Loucy (cell line): ENCODE measurements around the gene HS6ST1.

ENCODE experiments used
- H2AFZ ChIP-seq: fragments of 200-600 bp; sonication (generic); 2 replicates; pipeline ENCODE4 v1.6.0; 2016; ENCODE audit warnings: antibody characterized with exemption, mild to moderate bottlenecking, low read length, moderate library complexity
- H3F3A ChIP-seq: fragments of 200-600 bp; 2 replicates; pipeline ENCODE4 v1.6.0; 2016; ENCODE audit warnings: antibody characterized with exemption, low read depth, mild to moderate bottlenecking
- H3K27me3 ChIP-seq: fragments of 200-600 bp; sonication (generic); 2 replicates; pipeline ENCODE4 v1.6.1; 2014; ENCODE audit warnings: low read length, mild to moderate bottlenecking; ENCODE audit not compliant: insufficient read depth, poor library complexity, severe bottlenecking
- H3K36me3 ChIP-seq: fragments of 200-600 bp; sonication (generic); 2 replicates; pipeline ENCODE4 v1.6.1; 2016; ENCODE audit warnings: low read length; ENCODE audit not compliant: insufficient read depth
- H3K4me1 ChIP-seq: fragments of 200-600 bp; sonication (generic); 2 replicates; pipeline ENCODE4 v1.5.1; 2014; ENCODE audit warnings: low read length, mild to moderate bottlenecking; ENCODE audit not compliant: insufficient read depth, poor library complexity, severe bottlenecking
- H3K4me2 ChIP-seq: fragments of 200-600 bp; sonication (generic); 2 replicates; pipeline ENCODE4 v1.6.0; 2014; ENCODE audit warnings: antibody characterized with exemption, low read length, low read depth, mild to moderate bottlenecking; ENCODE audit not compliant: poor library complexity, severe bottlenecking
- H3K4me3 ChIP-seq: fragments of 200-600 bp; sonication (generic); 2 replicates; pipeline ENCODE4 v1.5.1; 2014; ENCODE audit warnings: low read length, mild to moderate bottlenecking, mixed read lengths; ENCODE audit not compliant: poor library complexity, severe bottlenecking
- H3K79me2 ChIP-seq: fragments of 200-600 bp; sonication (generic); 2 replicates; pipeline ENCODE4 v1.6.1; 2014; ENCODE audit warnings: low read length; ENCODE audit not compliant: insufficient read depth
- H3K9ac ChIP-seq: fragments of 200-600 bp; sonication (generic); 2 replicates; pipeline ENCODE4 v1.6.0; 2014; ENCODE audit warnings: mild to moderate bottlenecking, low read depth, low read length, moderate library complexity; ENCODE audit not compliant: poor library complexity, severe bottlenecking
- H3K9me2 ChIP-seq: fragments of 200-600 bp; sonication (generic); replicated peaks from 2 replicates; pipeline ENCODE4 v1.6.1; 2016; ENCODE audit warnings: low read depth, low read length, mixed read lengths
- H3K9me3 ChIP-seq: fragments of 200-600 bp; sonication (generic); 2 replicates; pipeline ENCODE4 v1.6.1; 2014; ENCODE audit warnings: mild to moderate bottlenecking, antibody characterized with exemption, low read length, low read depth; ENCODE audit not compliant: insufficient read depth
- H4K20me1 ChIP-seq: fragments of 200-600 bp; sonication (generic); 2 replicates; pipeline ENCODE4 v1.6.0; 2014; ENCODE audit warnings: antibody characterized with exemption, low read length, mild to moderate bottlenecking; ENCODE audit not compliant: insufficient read depth, poor library complexity, severe bottlenecking
- CTCF ChIP-seq: fragments of 200-600 bp; sonication (generic); conservative IDR thresholded peaks from 2 replicates; pipeline ENCODE4 v1.5.1; 2014; ENCODE audit warnings: mild to moderate bottlenecking, antibody characterized with exemption, low read length
- EZH2phosphoT487 ChIP-seq: fragments of 200-600 bp; IDR thresholded peaks from 2 replicates; pipeline ENCODE4 v1.6.1; 2018; ENCODE audit warnings: antibody characterized with exemption, mild to moderate bottlenecking, moderate library complexity, borderline replicate concordance

Gene HS6ST1

GRCh38 chr2:128330583-128330982, 11.9 kb upstream of the HS6ST1 start:
- no peaks in the 10 kb centered on the region for H3F3A ChIP-seq
- peaks cover 9% of the 10 kb centered on the region for H3K4me1 ChIP-seq
- no peak overlapping the region for H3K4me2 ChIP-seq
- no peak overlapping the region for H3K4me3 ChIP-seq
- no peaks in the 10 kb centered on the region for H3K9me2 ChIP-seq
- TF ChIP-seq EZH2phosphoT487 (no peak), CTCF (no peak)
- no peaks in the 10 kb centered on the region for H3K79me2 ChIP-seq
- peaks cover 8% of the 10 kb centered on the region for H3K9me3 ChIP-seq
- no peaks in the 10 kb centered on the region for H4K20me1 ChIP-seq
- H3K36me3 ChIP-seq = no peaks in the 10 kb centered on the region
- no peak overlapping the region for H2AFZ ChIP-seq
- no peaks in the 10 kb centered on the region for H3K27me3 ChIP-seq
- no peak overlapping the region for H3K9ac ChIP-seq

GRCh38 chr2:128329607-128330006, 10.9 kb upstream of the HS6ST1 start:
- no peak overlapping the region for H3K4me3 ChIP-seq
- no peak overlapping the region for H3K4me2 ChIP-seq
- no peaks in the 10 kb centered on the region for H3K36me3 ChIP-seq
- H3K79me2 ChIP-seq = no peaks in the 10 kb centered on the region
- peaks cover 7% of the 10 kb centered on the region for H3K9me3 ChIP-seq
- no peaks in the 10 kb centered on the region for H3F3A ChIP-seq
- H3K9me2 ChIP-seq = no peaks in the 10 kb centered on the region
- H3K27me3 ChIP-seq = no peaks in the 10 kb centered on the region
- no peak overlapping the region for H3K9ac ChIP-seq
- no peak for TF ChIP-seq CTCF
- no peak for TF ChIP-seq EZH2phosphoT487
- H2AFZ ChIP-seq = no peak overlapping the region
- H3K4me1 ChIP-seq = peaks cover 9% of the 10 kb centered on the region
- no peaks in the 10 kb centered on the region for H4K20me1 ChIP-seq

GRCh38 chr2:128327180-128327964, 8.7 kb upstream of the HS6ST1 start:
- no peak overlapping the region for H2AFZ ChIP-seq
- H3K79me2 ChIP-seq = peaks cover 17% of the 10 kb centered on the region; the same call in 1 of the 2 replicates
- H3K9ac ChIP-seq = no peak overlapping the region
- H3K4me2 ChIP-seq = no peak overlapping the region
- H3K4me1 ChIP-seq = peaks cover 25% of the 10 kb centered on the region
- H3K36me3 ChIP-seq = no peaks in the 10 kb centered on the region
- H3K4me3 ChIP-seq = no peak overlapping the region
- H3K9me3 ChIP-seq = peaks cover 6% of the 10 kb centered on the region
- TF ChIP-seq CTCF (no peak), EZH2phosphoT487 (no peak)
- no peaks in the 10 kb centered on the region for H3F3A ChIP-seq
- H3K9me2 ChIP-seq = no peaks in the 10 kb centered on the region
- no peaks in the 10 kb centered on the region for H3K27me3 ChIP-seq
- no peaks in the 10 kb centered on the region for H4K20me1 ChIP-seq
